ENCODE measurements around the gene KIAA1958.

Gene KIAA1958

GRCh38 chr9:112663681-112664080, 177.1 kb downstream of the KIAA1958 start:
- no peak overlapping the region for H2BK15ac ChIP-seq (ENCODE audit: low read depth, poor library complexity, severe bottlenecking)
- no peak overlapping the region for H2AFZ ChIP-seq (ENCODE audit: low read depth, low read length)
- no peaks in the 10 kb centered on the region for H3K27me3 ChIP-seq (ENCODE audit: control insufficient read depth in 1 of 2, insufficient read depth in 1 of 2, low read length in 2 of 2)
- no peak overlapping the region for H3K27ac ChIP-seq (ENCODE audit: low read length, poor library complexity, severe bottlenecking)
- H3K9ac ChIP-seq (ENCODE audit: low read length): no peak overlapping the region
- no peak overlapping the region for H3K14ac ChIP-seq (ENCODE audit: low read length in 2 of 2)
- WGBS: 97% methylated on average over 4 of the region's 5 CpGs
- no peak overlapping the region for H4K91ac ChIP-seq (ENCODE audit: low read length)
- H4K8ac ChIP-seq (ENCODE audit: low read length): no peak overlapping the region
- no peaks in the 10 kb centered on the region for H3K4me1 ChIP-seq (ENCODE audit: control insufficient read depth, insufficient read depth, low read depth, low read length)
- no peak overlapping the region for H3K4me2 ChIP-seq (ENCODE audit: low read length, poor library complexity, severe bottlenecking)
- no peak overlapping the region for H3K4me3 ChIP-seq (ENCODE audit: insufficient read depth in 1 of 2, low read depth in 1 of 2, low read length in 2 of 2)
- H3K4ac ChIP-seq (ENCODE audit: low read depth in 1 of 2, low read length in 2 of 2): no peak overlapping the region
- no peak overlapping the region for H2BK120ac ChIP-seq (ENCODE audit: low read depth, low read length)
- no peak overlapping the region for H2BK5ac ChIP-seq (ENCODE audit: low read depth, low read length, poor library complexity, severe bottlenecking)
- H3K36me3 ChIP-seq (ENCODE audit: control insufficient read depth in 1 of 2, insufficient read depth in 2 of 2, low read depth in 1 of 2, low read length in 2 of 2): peaks cover 0 to 12% of the 10 kb centered on the region in 2 experiments
- no peak for DNase-seq
- no peak overlapping the region for H3K18ac ChIP-seq (ENCODE audit: low read depth in 1 of 2, low read length in 2 of 2)
- H2AK5ac ChIP-seq (ENCODE audit: low read length, severe bottlenecking): no peak overlapping the region
- H3K23ac ChIP-seq (ENCODE audit: low read length in 2 of 2): no peak overlapping the region
- no peak overlapping the region for H2BK12ac ChIP-seq (ENCODE audit: low read length in 2 of 2)
- H3K9me3 ChIP-seq (ENCODE audit: control insufficient read depth, low read length): no peaks in the 10 kb centered on the region
- H3K79me1 ChIP-seq (replicated peaks; ENCODE audit: low read length, poor library complexity, severe bottlenecking): no peaks in the 10 kb centered on the region

- no peak overlapping the region for H4K91ac ChIP-seq (ENCODE audit: low read length)
- no peaks in the 10 kb centered on the region for H3K4me1 ChIP-seq (ENCODE audit: control insufficient read depth, insufficient read depth, low read depth, low read length)
- H4K8ac ChIP-seq (ENCODE audit: low read length): no peak overlapping the region
- no peak overlapping the region for H3K4me2 ChIP-seq (ENCODE audit: low read length, poor library complexity, severe bottlenecking)
- H3K18ac ChIP-seq (ENCODE audit: low read depth in 1 of 2, low read length in 2 of 2): no peak overlapping the region
- H2BK5ac ChIP-seq (ENCODE audit: low read depth, low read length, poor library complexity, severe bottlenecking): no peak overlapping the region
- H3K9me3 ChIP-seq (ENCODE audit: control insufficient read depth, low read length): no peaks in the 10 kb centered on the region
- DNase-seq: no peak
- H2BK120ac ChIP-seq (ENCODE audit: low read depth, low read length): no peak overlapping the region
- no peak overlapping the region for H3K9ac ChIP-seq (ENCODE audit: low read length)
- H3K36me3 ChIP-seq (ENCODE audit: control insufficient read depth in 1 of 2, insufficient read depth in 2 of 2, low read depth in 1 of 2, low read length in 2 of 2): peaks cover 0 to 7% of the 10 kb centered on the region in 2 experiments
- H2BK12ac ChIP-seq (ENCODE audit: low read length in 2 of 2): no peak overlapping the region
- H3K27ac ChIP-seq (ENCODE audit: low read length, poor library complexity, severe bottlenecking): no peak overlapping the region
- H3K4me3 ChIP-seq (ENCODE audit: insufficient read depth in 1 of 2, low read depth in 1 of 2, low read length in 2 of 2): no peak overlapping the region
- WGBS: 77% methylated on average over 2 of the region's 3 CpGs
- H3K14ac ChIP-seq (ENCODE audit: low read length in 2 of 2): no peak overlapping the region
- no peak overlapping the region for H2BK15ac ChIP-seq (ENCODE audit: low read depth, poor library complexity, severe bottlenecking)
- no peak overlapping the region for H3K23ac ChIP-seq (ENCODE audit: low read length in 2 of 2)
- H2AK5ac ChIP-seq (ENCODE audit: low read length, severe bottlenecking): no peak overlapping the region
- no peaks in the 10 kb centered on the region for H3K79me1 ChIP-seq (replicated peaks; ENCODE audit: low read length, poor library complexity, severe bottlenecking)
- H2AFZ ChIP-seq (ENCODE audit: low read depth, low read length): no peak overlapping the region
- no peaks in the 10 kb centered on the region for H3K27me3 ChIP-seq (ENCODE audit: control insufficient read depth in 1 of 2, insufficient read depth in 1 of 2, low read length in 2 of 2)
- H3K4ac ChIP-seq (ENCODE audit: low read depth in 1 of 2, low read length in 2 of 2): no peak overlapping the region
These were observed 177.9 kb downstream of the KIAA1958 start for GRCh38 chr9:112664531-112664930.

GRCh38 chr9:112665347-112665746, 178.7 kb downstream of the KIAA1958 start:
- no peak overlapping the region for H3K4me2 ChIP-seq (ENCODE audit: low read length, poor library complexity, severe bottlenecking)
- no peaks in the 10 kb centered on the region for H3K27me3 ChIP-seq (ENCODE audit: control insufficient read depth in 1 of 2, insufficient read depth in 1 of 2, low read length in 2 of 2)
- no peak overlapping the region for H3K14ac ChIP-seq (ENCODE audit: low read length in 2 of 2)
- H2BK15ac ChIP-seq (ENCODE audit: low read depth, poor library complexity, severe bottlenecking): no peak overlapping the region
- H3K27ac ChIP-seq (ENCODE audit: low read length, poor library complexity, severe bottlenecking): no peak overlapping the region
- no peak overlapping the region for H3K4me3 ChIP-seq (ENCODE audit: insufficient read depth in 1 of 2, low read depth in 1 of 2, low read length in 2 of 2)
- 100% methylated on average over 1 of the region's 4 CpGs for WGBS
- H2AFZ ChIP-seq (ENCODE audit: low read depth, low read length): no peak overlapping the region
- H3K36me3 ChIP-seq (ENCODE audit: control insufficient read depth in 1 of 2, insufficient read depth in 2 of 2, low read depth in 1 of 2, low read length in 2 of 2): peaks cover 0 to 2% of the 10 kb centered on the region in 2 experiments
- H4K91ac ChIP-seq (ENCODE audit: low read length): no peak overlapping the region
- H3K4ac ChIP-seq (ENCODE audit: low read depth in 1 of 2, low read length in 2 of 2): no peak overlapping the region
- H3K79me1 ChIP-seq (replicated peaks; ENCODE audit: low read length, poor library complexity, severe bottlenecking): no peaks in the 10 kb centered on the region
- H2AK5ac ChIP-seq (ENCODE audit: low read length, severe bottlenecking): no peak overlapping the region
- no peak overlapping the region for H4K8ac ChIP-seq (ENCODE audit: low read length)
- no peak overlapping the region for H3K9ac ChIP-seq (ENCODE audit: low read length)
- H3K18ac ChIP-seq (ENCODE audit: low read depth in 1 of 2, low read length in 2 of 2): no peak overlapping the region
- no peak overlapping the region for H2BK12ac ChIP-seq (ENCODE audit: low read length in 2 of 2)
- no peak overlapping the region for H2BK120ac ChIP-seq (ENCODE audit: low read depth, low read length)
- H3K23ac ChIP-seq (ENCODE audit: low read length in 2 of 2): no peak overlapping the region
- no peaks in the 10 kb centered on the region for H3K4me1 ChIP-seq (ENCODE audit: control insufficient read depth, insufficient read depth, low read depth, low read length)
- H2BK5ac ChIP-seq (ENCODE audit: low read depth, low read length, poor library complexity, severe bottlenecking): no peak overlapping the region
- peak; percentile 18 for DNase-seq
- no peaks in the 10 kb centered on the region for H3K9me3 ChIP-seq (ENCODE audit: control insufficient read depth, low read length)

- WGBS: 88% methylated on average over 1 of the region's 2 CpGs
- Histone ChIP-seq H3K14ac (ENCODE audit: low read length in 2 of 2) (no peak overlapping the region), H2AK5ac (ENCODE audit: low read length, severe bottlenecking) (no peak overlapping the region), H3K9me3 (ENCODE audit: control insufficient read depth, low read length) (no peaks in the 10 kb centered on the region), H2BK15ac (ENCODE audit: low read depth, poor library complexity, severe bottlenecking) (no peak overlapping the region), H2BK120ac (ENCODE audit: low read depth, low read length) (no peak overlapping the region), H3K18ac (ENCODE audit: low read depth in 1 of 2, low read length in 2 of 2) (no peak overlapping the region), H4K91ac (ENCODE audit: low read length) (no peak overlapping the region), H3K4ac (ENCODE audit: low read depth in 1 of 2, low read length in 2 of 2) (no peak overlapping the region), H2BK5ac (ENCODE audit: low read depth, low read length, poor library complexity, severe bottlenecking) (no peak overlapping the region), H3K27me3 (ENCODE audit: control insufficient read depth in 1 of 2, insufficient read depth in 1 of 2, low read length in 2 of 2) (no peaks in the 10 kb centered on the region), H3K9ac (ENCODE audit: low read length) (no peak overlapping the region), H3K23ac (ENCODE audit: low read length in 2 of 2) (no peak overlapping the region), H3K4me1 (ENCODE audit: control insufficient read depth, insufficient read depth, low read depth, low read length) (no peaks in the 10 kb centered on the region), H4K8ac (ENCODE audit: low read length) (no peak overlapping the region), H3K79me1 (replicated peaks; ENCODE audit: low read length, poor library complexity, severe bottlenecking) (no peaks in the 10 kb centered on the region), H3K4me2 (ENCODE audit: low read length, poor library complexity, severe bottlenecking) (no peak overlapping the region), H3K27ac (ENCODE audit: low read length, poor library complexity, severe bottlenecking) (no peak overlapping the region), H2AFZ (ENCODE audit: low read depth, low read length) (no peak overlapping the region), H3K4me3 (ENCODE audit: insufficient read depth in 1 of 2, low read depth in 1 of 2, low read length in 2 of 2) (no peak overlapping the region), H3K36me3 (ENCODE audit: control insufficient read depth in 1 of 2, insufficient read depth in 2 of 2, low read depth in 1 of 2, low read length in 2 of 2) (peaks cover 0 to 4% of the 10 kb centered on the region in 2 experiments), H2BK12ac (ENCODE audit: low read length in 2 of 2) (no peak overlapping the region)
- no peak for DNase-seq
These were observed 182.7 kb downstream of the KIAA1958 start for GRCh38 chr9:112669326-112669725.

Data from mesenchymal stem cell (in vitro differentiated cells and primary cell).